HL-60 (cell line): Measurements from ENCODE around the gene CCRL2.

Experiments used
- DNase-seq, 2 experiments: peaks; one replicate each; pipeline ENCODE4 v3.0.0-alpha.2; 2010 to 2020; ENCODE audit warnings: low read depth in 1 of 2, low spot score in 1 of 2
- H3K27ac ChIP-seq: fragments of 250-450 bp; sonication (Bioruptor Pico); replicated peaks from 2 replicates; pipeline ENCODE4 v1.5.1; 2020; ENCODE audit warnings: mild to moderate bottlenecking, moderate library complexity
- H3K27me3 ChIP-seq: fragments of 250-450 bp; sonication (Bioruptor Pico); 2 replicates; pipeline ENCODE4 v1.5.1; 2021; ENCODE audit warnings: mild to moderate bottlenecking, moderate library complexity; ENCODE audit not compliant: insufficient read depth, poor library complexity, severe bottlenecking
- H3K4me3 ChIP-seq: replicated peaks from 2 replicates; pipeline ENCODE4 v1.5.1; 2011; ENCODE audit warnings: mild to moderate bottlenecking, control low read depth, low read length; ENCODE audit not compliant: insufficient read depth
- GABPA ChIP-seq: IDR thresholded peaks from 2 replicates; pipeline ENCODE4 v1.6.1; 2012; ENCODE audit warnings: low read depth
- POLR2AphosphoS5 ChIP-seq: IDR thresholded peaks from 2 replicates; pipeline ENCODE4 v1.6.1; 2012; ENCODE audit warnings: low read depth
- REST ChIP-seq: IDR thresholded peaks from 2 replicates; pipeline ENCODE4 v1.6.1; 2012; ENCODE audit warnings: low read depth; ENCODE audit not compliant: insufficient replicate concordance
- SPI1 ChIP-seq: IDR thresholded peaks from 2 replicates; pipeline ENCODE4 v1.6.1; 2012; ENCODE audit warnings: low read depth, mild to moderate bottlenecking, borderline replicate concordance
- TF ChIP-seq, protein P1 (sequence below): IDR thresholded peaks from one replicate; pipeline ENCODE4 v1.5.1; 2011; ENCODE audit warnings: low read length, control low read depth, inconsistent platforms; ENCODE audit not compliant: insufficient read depth

CCRL2 gene

DNA sequence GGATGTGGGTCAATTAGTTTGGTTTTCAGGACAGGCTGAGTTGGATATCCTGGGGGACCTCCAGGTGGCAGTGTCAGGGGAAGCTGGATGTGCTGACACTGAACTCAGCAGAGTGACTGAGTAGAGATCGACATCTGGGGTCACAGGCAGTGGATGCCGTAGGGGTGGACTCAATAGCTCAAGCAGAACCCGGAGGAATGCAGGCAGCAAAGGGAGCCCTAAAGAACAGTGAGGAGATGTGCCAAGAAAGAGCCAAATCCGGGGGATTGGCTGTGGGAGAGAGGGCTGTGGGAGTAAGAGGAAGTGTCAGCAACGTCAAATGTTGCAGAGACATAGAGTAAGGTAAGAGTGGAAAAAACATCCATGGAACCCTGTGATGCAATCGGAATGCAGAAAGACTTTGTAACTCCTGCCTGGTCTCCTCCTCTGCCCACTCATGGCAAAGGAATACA, 11.8 kb upstream of the CCRL2 start:
- Histone ChIP-seq H3K27ac (peak overlapping the region; percentile 81), H3K27me3 (no peaks in the 10 kb centered on the region), H3K4me3 (no peak overlapping the region)
- TF ChIP-seq GABPA (no peak), SPI1 (peak; percentile 88), POLR2AphosphoS5 (peak; percentile 41; the same call in 1 of the 2 replicates)
- TF ChIP-seq, protein P1, sequence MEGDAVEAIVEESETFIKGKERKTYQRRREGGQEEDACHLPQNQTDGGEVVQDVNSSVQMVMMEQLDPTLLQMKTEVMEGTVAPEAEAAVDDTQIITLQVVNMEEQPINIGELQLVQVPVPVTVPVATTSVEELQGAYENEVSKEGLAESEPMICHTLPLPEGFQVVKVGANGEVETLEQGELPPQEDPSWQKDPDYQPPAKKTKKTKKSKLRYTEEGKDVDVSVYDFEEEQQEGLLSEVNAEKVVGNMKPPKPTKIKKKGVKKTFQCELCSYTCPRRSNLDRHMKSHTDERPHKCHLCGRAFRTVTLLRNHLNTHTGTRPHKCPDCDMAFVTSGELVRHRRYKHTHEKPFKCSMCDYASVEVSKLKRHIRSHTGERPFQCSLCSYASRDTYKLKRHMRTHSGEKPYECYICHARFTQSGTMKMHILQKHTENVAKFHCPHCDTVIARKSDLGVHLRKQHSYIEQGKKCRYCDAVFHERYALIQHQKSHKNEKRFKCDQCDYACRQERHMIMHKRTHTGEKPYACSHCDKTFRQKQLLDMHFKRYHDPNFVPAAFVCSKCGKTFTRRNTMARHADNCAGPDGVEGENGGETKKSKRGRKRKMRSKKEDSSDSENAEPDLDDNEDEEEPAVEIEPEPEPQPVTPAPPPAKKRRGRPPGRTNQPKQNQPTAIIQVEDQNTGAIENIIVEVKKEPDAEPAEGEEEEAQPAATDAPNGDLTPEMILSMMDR, result no peak
- peak; percentile 73 to 90 for DNase-seq

- Histone ChIP-seq H3K27me3 (no peaks in the 10 kb centered on the region), H3K4me3 (no peak overlapping the region), H3K27ac (peak overlapping the region; percentile 81)
- peak; percentile 53; the same call in 1 of the 2 replicates for TF ChIP-seq POLR2AphosphoS5
- TF ChIP-seq, protein P1, result no peak
- TF ChIP-seq SPI1, result no peak
- no peak for TF ChIP-seq GABPA
- TF ChIP-seq REST, result no peak
- DNase-seq, result peak in 1 of 2 experiments; percentile 81
These were observed 11.1 kb upstream of the CCRL2 start for GRCh38 chr3:46395766-46396530.

GRCh38 chr3:46397111-46397510, 9.9 kb upstream of the CCRL2 start:
- no peaks in the 10 kb centered on the region for H3K27me3 ChIP-seq
- no peak for DNase-seq
- H3K27ac ChIP-seq, result peak overlapping the region; percentile 81
- H3K4me3 ChIP-seq, result no peak overlapping the region
- TF ChIP-seq, protein P1, result no peak
- TF ChIP-seq REST (no peak), GABPA (no peak), SPI1 (no peak), POLR2AphosphoS5 (no peak)
